Neural progenitor cell (in vitro differentiated cells): ENCODE results near the gene ABHD11.

Experiments
- CTCF ChIP-seq: fragments of 200-600 bp; sonication (generic); IDR thresholded peaks from 2 replicates; pipeline ENCODE4 v1.5.1; 2017; ENCODE audit warnings: antibody characterized with exemption, mild to moderate bottlenecking
- EZH2 ChIP-seq: fragments of 200-600 bp; sonication (generic); IDR thresholded peaks from 2 replicates; pipeline ENCODE4 v1.6.1; 2017; ENCODE audit warnings: antibody characterized with exemption, mild to moderate bottlenecking, moderate library complexity
- EZH2phosphoT487 ChIP-seq: fragments of 200-600 bp; sonication (generic); IDR thresholded peaks from 2 replicates; pipeline ENCODE4 v1.6.1; 2017; ENCODE audit warnings: antibody characterized with exemption

GRCh38 chr7:73717991-73718405, 20.6 kb downstream of the ABHD11 start:
- TF ChIP-seq CTCF = no peak
- TF ChIP-seq EZH2phosphoT487 = no peak
- TF ChIP-seq EZH2 = no peak
